Skin of body (tissue), 2 donors: ENCODE data around the gene CCSER1. TPM values are rescaled to one million over a fixed set of nuclear protein-coding genes. Genes with fewer than 3 reads are reported as not detected.
"Not testable (repeated sequence)": the region's sequence is repeated elsewhere in the genome, so short reads cannot be mapped to it uniquely, and the experiment has no call there.

ENCODE experiments used
- DNase-seq: peaks from one replicate; lab custom pipeline; 2025; lab: John Stamatoyannopoulos, UW
- total RNA-seq: library from RNA; depleted of rRNA; stranded (reverse); fragments of >200 nt; gene quantifications from one replicate; pipeline ENCODE4 v1.2.3, GENCODE V29; 2014

Gene CCSER1
- total RNA-seq, 1 donor from 2014 or later: 12.3 TPM

GRCh38 chr4:91257721-91258120 is 1130.5 kb downstream of the CCSER1 start:
- no peak for DNase-seq

GRCh38 chr4:91258326-91258725 is 1131.1 kb downstream of the CCSER1 start:
- no peak for DNase-seq

- no peak for DNase-seq
These were observed 1140.3 kb downstream of the CCSER1 start for GRCh38 chr4:91267543-91267942.

GRCh38 chr4:91268481-91268880 is 1141.3 kb downstream of the CCSER1 start:
- not testable (repeated sequence) for DNase-seq

GRCh38 chr4:91268913-91269312 is 1141.7 kb downstream of the CCSER1 start:
- no peak for DNase-seq

GRCh38 chr4:91279899-91280298 is 1152.7 kb downstream of the CCSER1 start:
- no peak for DNase-seq

GRCh38 chr4:91280551-91281290 is 1153.5 kb downstream of the CCSER1 start:
- DNase-seq: no peak

GRCh38 chr4:91282217-91282616 is 1155.0 kb downstream of the CCSER1 start:
- no peak for DNase-seq

- DNase-seq: no peak
These were observed 1156.6 kb downstream of the CCSER1 start for GRCh38 chr4:91283726-91284230.

- no peak for DNase-seq
These were observed 1157.3 kb downstream of the CCSER1 start for GRCh38 chr4:91284480-91284879.

- no peak for DNase-seq
These were observed 1158.3 kb downstream of the CCSER1 start for GRCh38 chr4:91285487-91285886.

GRCh38 chr4:91288702-91289311 is 1161.6 kb downstream of the CCSER1 start:
- DNase-seq: no peak

GRCh38 chr4:91298156-91298700 is 1171.0 kb downstream of the CCSER1 start:
- no peak for DNase-seq

- DNase-seq: no peak
These were observed 1171.6 kb downstream of the CCSER1 start for GRCh38 chr4:91298824-91299223.

- no peak for DNase-seq
These were observed 1174.9 kb downstream of the CCSER1 start for GRCh38 chr4:91302120-91302519.

- DNase-seq: no peak
These were observed 1177.1 kb downstream of the CCSER1 start for GRCh38 chr4:91304292-91304691.

- no peak for DNase-seq
These were observed 1190.2 kb downstream of the CCSER1 start for GRCh38 chr4:91317434-91317833.

GRCh38 chr4:91319556-91320268 is 1192.5 kb downstream of the CCSER1 start:
- no peak for DNase-seq

GRCh38 chr4:91322961-91323360 is 1195.8 kb downstream of the CCSER1 start:
- no peak for DNase-seq

- DNase-seq: no peak
These were observed 1198.3 kb downstream of the CCSER1 start for GRCh38 chr4:91325495-91325894.

- not testable (repeated sequence) for DNase-seq
These were observed 1199.0 kb downstream of the CCSER1 start for GRCh38 chr4:91326167-91326566.

GRCh38 chr4:91330555-91331137 is 1203.5 kb downstream of the CCSER1 start:
- DNase-seq: no peak
